Measurements from ENCODE around the gene MACROH2A2.

MACROH2A2 gene

DNA sequence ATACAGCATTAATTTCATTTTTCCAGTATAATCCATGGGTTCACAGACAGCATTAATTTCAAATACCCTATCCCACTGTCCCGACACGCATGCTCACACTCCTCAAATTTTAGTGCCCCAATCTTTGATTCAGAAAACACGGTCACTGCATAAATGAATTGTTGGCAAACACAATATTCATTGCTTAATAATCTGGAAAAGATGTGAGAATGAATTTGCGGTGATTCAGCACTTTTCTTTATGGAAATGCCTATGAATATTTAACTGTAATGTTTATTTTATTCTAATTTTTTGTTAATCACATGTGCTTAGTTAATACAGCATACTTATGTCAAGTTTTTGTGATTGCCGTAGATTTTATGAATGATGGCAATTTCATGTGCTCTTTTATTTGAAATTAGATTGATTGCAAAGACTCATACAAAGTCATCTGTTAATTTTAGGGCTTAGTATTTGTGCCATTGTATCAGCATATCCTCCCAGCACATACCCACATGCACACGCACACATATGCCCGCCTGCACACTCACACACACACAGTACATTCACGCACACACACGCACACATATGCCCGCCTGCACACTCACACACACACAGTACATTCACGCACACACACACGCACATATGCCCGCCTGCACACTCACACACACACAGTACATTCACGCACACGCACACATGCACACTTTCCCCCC lies 35.1 kb downstream of the MACROH2A2 start:
- no peak overlapping the region for H2BK5ac ChIP-seq (ENCODE audit: low read depth, low read length, poor library complexity, severe bottlenecking)
- 89% methylated on average over 12 of the region's 15 CpGs for WGBS
- H3K27me3 ChIP-seq (ENCODE audit: control insufficient read depth in 1 of 2, insufficient read depth in 1 of 2, low read length in 2 of 2) = no peaks in the 10 kb centered on the region
- no peak overlapping the region for H2BK15ac ChIP-seq (ENCODE audit: low read depth, poor library complexity, severe bottlenecking)
- no peak overlapping the region for H3K9ac ChIP-seq (ENCODE audit: low read length)
- H3K23ac ChIP-seq (ENCODE audit: low read length in 2 of 2) = no peak overlapping the region
- H2BK12ac ChIP-seq (ENCODE audit: low read length in 2 of 2) = no peak overlapping the region
- no peak overlapping the region for H3K4ac ChIP-seq (ENCODE audit: low read depth in 1 of 2, low read length in 2 of 2)
- H3K36me3 ChIP-seq (ENCODE audit: control insufficient read depth in 1 of 2, insufficient read depth in 2 of 2, low read depth in 1 of 2, low read length in 2 of 2) = peaks cover 9 to 21% of the 10 kb centered on the region in 2 experiments
- H2AK5ac ChIP-seq (ENCODE audit: low read length, severe bottlenecking) = no peak overlapping the region
- H3K4me1 ChIP-seq (ENCODE audit: control insufficient read depth, insufficient read depth, low read depth, low read length) = peaks cover 26% of the 10 kb centered on the region
- peak overlapping the region in 1 of 2 experiments; percentile 19 for H3K4me3 ChIP-seq (ENCODE audit: insufficient read depth in 1 of 2, low read depth in 1 of 2, low read length in 2 of 2)
- peaks cover 9% of the 10 kb centered on the region for H3K79me1 ChIP-seq (replicated peaks; ENCODE audit: low read length, poor library complexity, severe bottlenecking)
- H4K8ac ChIP-seq (ENCODE audit: low read length) = no peak overlapping the region
- no peaks in the 10 kb centered on the region for H3K9me3 ChIP-seq (ENCODE audit: control insufficient read depth, low read length)
- no peak for DNase-seq
- no peak overlapping the region for H2BK120ac ChIP-seq (ENCODE audit: low read depth, low read length)
- H3K18ac ChIP-seq (ENCODE audit: low read depth in 1 of 2, low read length in 2 of 2) = no peak overlapping the region
- no peak overlapping the region for H4K91ac ChIP-seq (ENCODE audit: low read length)
- H2AFZ ChIP-seq (ENCODE audit: low read depth, low read length) = no peak overlapping the region
- H3K14ac ChIP-seq (ENCODE audit: low read length in 2 of 2) = no peak overlapping the region
- no peak overlapping the region for H3K27ac ChIP-seq (ENCODE audit: low read length, poor library complexity, severe bottlenecking)
- no peak overlapping the region for H3K4me2 ChIP-seq (ENCODE audit: low read length, poor library complexity, severe bottlenecking)

DNA sequence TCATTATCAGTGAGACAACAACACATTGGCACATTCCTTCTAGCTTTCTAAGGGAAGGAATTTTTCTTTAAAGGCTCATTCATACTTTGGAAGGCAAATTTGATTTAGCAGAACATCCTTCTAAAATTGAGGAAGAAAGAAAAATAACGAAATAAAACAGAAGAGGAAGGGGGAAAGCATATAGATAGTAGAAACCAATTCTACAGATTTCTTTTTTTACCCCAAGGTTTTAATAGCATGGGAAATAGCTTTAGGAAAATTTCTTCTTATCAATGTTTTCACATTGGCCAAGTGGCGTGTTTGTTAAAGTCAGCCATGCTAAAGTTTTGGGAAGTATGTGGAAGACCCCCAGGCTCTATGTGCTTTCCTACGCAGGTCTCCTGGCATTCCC lies 35.7 kb downstream of the MACROH2A2 start:
- no peaks in the 10 kb centered on the region for H3K27me3 ChIP-seq (ENCODE audit: control insufficient read depth in 1 of 2, insufficient read depth in 1 of 2, low read length in 2 of 2)
- H3K27ac ChIP-seq (ENCODE audit: low read length, poor library complexity, severe bottlenecking) = no peak overlapping the region
- H2AK5ac ChIP-seq (ENCODE audit: low read length, severe bottlenecking) = peak overlapping the region; percentile 25
- no peak overlapping the region for H2BK12ac ChIP-seq (ENCODE audit: low read length in 2 of 2)
- no peak for DNase-seq
- H2BK120ac ChIP-seq (ENCODE audit: low read depth, low read length) = no peak overlapping the region
- H2BK5ac ChIP-seq (ENCODE audit: low read depth, low read length, poor library complexity, severe bottlenecking) = no peak overlapping the region
- no peak overlapping the region for H3K14ac ChIP-seq (ENCODE audit: low read length in 2 of 2)
- no peak overlapping the region for H3K4ac ChIP-seq (ENCODE audit: low read depth in 1 of 2, low read length in 2 of 2)
- no peak overlapping the region for H3K23ac ChIP-seq (ENCODE audit: low read length in 2 of 2)
- H3K18ac ChIP-seq (ENCODE audit: low read depth in 1 of 2, low read length in 2 of 2) = no peak overlapping the region
- peaks cover 13 to 18% of the 10 kb centered on the region in 2 experiments for H3K36me3 ChIP-seq (ENCODE audit: control insufficient read depth in 1 of 2, insufficient read depth in 2 of 2, low read depth in 1 of 2, low read length in 2 of 2)
- H3K9me3 ChIP-seq (ENCODE audit: control insufficient read depth, low read length) = no peaks in the 10 kb centered on the region
- H3K9ac ChIP-seq (ENCODE audit: low read length) = no peak overlapping the region
- WGBS = 96% methylated on average over 2 of the region's 3 CpGs
- no peak overlapping the region for H3K4me2 ChIP-seq (ENCODE audit: low read length, poor library complexity, severe bottlenecking)
- no peak overlapping the region for H2BK15ac ChIP-seq (ENCODE audit: low read depth, poor library complexity, severe bottlenecking)
- no peak overlapping the region for H3K4me3 ChIP-seq (ENCODE audit: insufficient read depth in 1 of 2, low read depth in 1 of 2, low read length in 2 of 2)
- no peak overlapping the region for H2AFZ ChIP-seq (ENCODE audit: low read depth, low read length)
- no peak overlapping the region for H4K91ac ChIP-seq (ENCODE audit: low read length)
- peaks cover 26% of the 10 kb centered on the region for H3K4me1 ChIP-seq (ENCODE audit: control insufficient read depth, insufficient read depth, low read depth, low read length)
- no peak overlapping the region for H4K8ac ChIP-seq (ENCODE audit: low read length)
- H3K79me1 ChIP-seq (replicated peaks; ENCODE audit: low read length, poor library complexity, severe bottlenecking) = peaks cover 6% of the 10 kb centered on the region

DNA sequence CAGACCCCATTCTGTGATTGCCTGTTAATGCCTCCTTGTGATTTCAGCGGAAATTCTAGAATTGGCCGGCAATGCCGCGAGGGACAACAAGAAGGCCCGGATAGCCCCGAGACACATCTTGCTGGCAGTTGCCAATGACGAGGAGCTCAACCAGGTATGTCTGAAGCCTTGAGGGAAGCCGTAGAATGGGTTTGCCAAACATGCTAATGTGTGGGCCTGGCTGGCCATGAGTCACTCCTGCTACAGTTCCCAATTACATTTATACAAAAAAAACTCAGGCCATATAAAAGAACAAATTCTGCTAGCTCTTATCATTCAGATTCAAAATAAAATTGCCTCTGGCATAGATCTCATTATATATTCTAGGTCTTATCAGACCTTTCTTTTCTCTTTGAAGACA lies 37.4 kb downstream of the MACROH2A2 start:
- Histone ChIP-seq H3K79me1 (replicated peaks; ENCODE audit: low read length, poor library complexity, severe bottlenecking) (peaks cover 5% of the 10 kb centered on the region), H3K27me3 (ENCODE audit: control insufficient read depth in 1 of 2, insufficient read depth in 1 of 2, low read length in 2 of 2) (no peaks in the 10 kb centered on the region), H4K8ac (ENCODE audit: low read length) (no peak overlapping the region), H2BK12ac (ENCODE audit: low read length in 2 of 2) (no peak overlapping the region), H3K4ac (ENCODE audit: low read depth in 1 of 2, low read length in 2 of 2) (no peak overlapping the region), H2AK5ac (ENCODE audit: low read length, severe bottlenecking) (peak overlapping the region; percentile 95), H3K9ac (ENCODE audit: low read length) (no peak overlapping the region), H3K4me1 (ENCODE audit: control insufficient read depth, insufficient read depth, low read depth, low read length) (peaks cover 26% of the 10 kb centered on the region), H2AFZ (ENCODE audit: low read depth, low read length) (no peak overlapping the region), H3K4me2 (ENCODE audit: low read length, poor library complexity, severe bottlenecking) (no peak overlapping the region), H2BK5ac (ENCODE audit: low read depth, low read length, poor library complexity, severe bottlenecking) (peak overlapping the region; percentile 25), H3K27ac (ENCODE audit: low read length, poor library complexity, severe bottlenecking) (peak overlapping the region; percentile 64), H3K4me3 (ENCODE audit: insufficient read depth in 1 of 2, low read depth in 1 of 2, low read length in 2 of 2) (no peak overlapping the region), H4K91ac (ENCODE audit: low read length) (no peak overlapping the region), H2BK15ac (ENCODE audit: low read depth, poor library complexity, severe bottlenecking) (no peak overlapping the region), H2BK120ac (ENCODE audit: low read depth, low read length) (no peak overlapping the region), H3K9me3 (ENCODE audit: control insufficient read depth, low read length) (no peaks in the 10 kb centered on the region), H3K23ac (ENCODE audit: low read length in 2 of 2) (no peak overlapping the region), H3K14ac (ENCODE audit: low read length in 2 of 2) (no peak overlapping the region), H3K18ac (ENCODE audit: low read depth in 1 of 2, low read length in 2 of 2) (no peak overlapping the region), H3K36me3 (ENCODE audit: control insufficient read depth in 1 of 2, insufficient read depth in 2 of 2, low read depth in 1 of 2, low read length in 2 of 2) (peaks cover 18 to 28% of the 10 kb centered on the region in 2 experiments)
- no peak for DNase-seq
- 96% methylated on average over 8 of the region's 8 CpGs for WGBS

GRCh38 chr10:70090951-70091350 lies 38.3 kb downstream of the MACROH2A2 start:
- H2BK12ac ChIP-seq (ENCODE audit: low read length in 2 of 2) = no peak overlapping the region
- no peak overlapping the region for H4K91ac ChIP-seq (ENCODE audit: low read length)
- no peaks in the 10 kb centered on the region for H3K9me3 ChIP-seq (ENCODE audit: control insufficient read depth, low read length)
- peaks cover 3% of the 10 kb centered on the region for H3K79me1 ChIP-seq (replicated peaks; ENCODE audit: low read length, poor library complexity, severe bottlenecking)
- no peak overlapping the region for H2AFZ ChIP-seq (ENCODE audit: low read depth, low read length)
- H3K14ac ChIP-seq (ENCODE audit: low read length in 2 of 2) = no peak overlapping the region
- H3K4me1 ChIP-seq (ENCODE audit: control insufficient read depth, insufficient read depth, low read depth, low read length) = peaks cover 23% of the 10 kb centered on the region
- H2AK5ac ChIP-seq (ENCODE audit: low read length, severe bottlenecking) = no peak overlapping the region
- WGBS = 98% methylated on average over 5 of the region's 5 CpGs
- no peak overlapping the region for H3K4me3 ChIP-seq (ENCODE audit: insufficient read depth in 1 of 2, low read depth in 1 of 2, low read length in 2 of 2)
- H3K36me3 ChIP-seq (ENCODE audit: control insufficient read depth in 1 of 2, insufficient read depth in 2 of 2, low read depth in 1 of 2, low read length in 2 of 2) = peaks cover 24 to 34% of the 10 kb centered on the region in 2 experiments
- peak overlapping the region; percentile 90 for H3K27ac ChIP-seq (ENCODE audit: low read length, poor library complexity, severe bottlenecking)
- H3K23ac ChIP-seq (ENCODE audit: low read length in 2 of 2) = no peak overlapping the region
- H4K8ac ChIP-seq (ENCODE audit: low read length) = no peak overlapping the region
- no peak overlapping the region for H3K4me2 ChIP-seq (ENCODE audit: low read length, poor library complexity, severe bottlenecking)
- DNase-seq = no peak
- no peaks in the 10 kb centered on the region for H3K27me3 ChIP-seq (ENCODE audit: control insufficient read depth in 1 of 2, insufficient read depth in 1 of 2, low read length in 2 of 2)
- H2BK120ac ChIP-seq (ENCODE audit: low read depth, low read length) = no peak overlapping the region
- no peak overlapping the region for H3K9ac ChIP-seq (ENCODE audit: low read length)
- no peak overlapping the region for H3K4ac ChIP-seq (ENCODE audit: low read depth in 1 of 2, low read length in 2 of 2)
- no peak overlapping the region for H2BK15ac ChIP-seq (ENCODE audit: low read depth, poor library complexity, severe bottlenecking)
- no peak overlapping the region for H3K18ac ChIP-seq (ENCODE audit: low read depth in 1 of 2, low read length in 2 of 2)
- H2BK5ac ChIP-seq (ENCODE audit: low read depth, low read length, poor library complexity, severe bottlenecking) = no peak overlapping the region
